ENCODE measurements around the gene AK8.

DNA sequence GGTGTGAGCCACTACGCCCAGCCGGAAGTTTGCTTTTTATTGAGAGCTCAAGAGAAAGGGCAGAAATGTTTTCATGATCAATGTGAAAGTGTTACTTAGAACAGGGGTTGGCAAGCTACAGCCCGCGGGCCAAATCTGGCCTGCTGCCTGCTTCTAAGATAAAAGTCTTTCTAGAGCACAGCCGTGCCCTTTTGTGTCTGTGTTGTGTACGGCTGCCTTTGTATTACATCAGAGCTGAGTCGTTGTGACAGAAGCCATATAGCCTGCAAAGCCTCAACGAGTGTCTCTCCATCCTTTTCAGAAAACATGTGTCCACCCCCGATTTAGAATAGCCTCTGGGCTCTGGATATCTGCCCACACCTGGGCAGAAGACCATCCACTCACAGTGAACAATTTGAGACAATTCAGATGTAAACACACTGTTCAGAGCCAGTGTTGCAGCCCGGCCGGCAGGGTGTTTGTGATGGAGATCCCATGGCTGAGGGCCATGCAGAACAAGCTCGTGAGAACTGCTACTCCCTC lies 28.8 kb downstream of the AK8 start:
- TF ChIP-seq POLR2A (IDR thresholded peaks at IDR 0.05) (no peak), POLR2AphosphoS5 (IDR thresholded peaks at IDR 0.05) (no peak)
- TF ChIP-seq, protein P1, sequence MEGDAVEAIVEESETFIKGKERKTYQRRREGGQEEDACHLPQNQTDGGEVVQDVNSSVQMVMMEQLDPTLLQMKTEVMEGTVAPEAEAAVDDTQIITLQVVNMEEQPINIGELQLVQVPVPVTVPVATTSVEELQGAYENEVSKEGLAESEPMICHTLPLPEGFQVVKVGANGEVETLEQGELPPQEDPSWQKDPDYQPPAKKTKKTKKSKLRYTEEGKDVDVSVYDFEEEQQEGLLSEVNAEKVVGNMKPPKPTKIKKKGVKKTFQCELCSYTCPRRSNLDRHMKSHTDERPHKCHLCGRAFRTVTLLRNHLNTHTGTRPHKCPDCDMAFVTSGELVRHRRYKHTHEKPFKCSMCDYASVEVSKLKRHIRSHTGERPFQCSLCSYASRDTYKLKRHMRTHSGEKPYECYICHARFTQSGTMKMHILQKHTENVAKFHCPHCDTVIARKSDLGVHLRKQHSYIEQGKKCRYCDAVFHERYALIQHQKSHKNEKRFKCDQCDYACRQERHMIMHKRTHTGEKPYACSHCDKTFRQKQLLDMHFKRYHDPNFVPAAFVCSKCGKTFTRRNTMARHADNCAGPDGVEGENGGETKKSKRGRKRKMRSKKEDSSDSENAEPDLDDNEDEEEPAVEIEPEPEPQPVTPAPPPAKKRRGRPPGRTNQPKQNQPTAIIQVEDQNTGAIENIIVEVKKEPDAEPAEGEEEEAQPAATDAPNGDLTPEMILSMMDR (IDR thresholded peaks at IDR 0.05), result no peak
